H1 (cell line): ENCODE data around the gene MMP25.

Experiments used
- JUN ChIP-seq: IDR thresholded peaks from 2 replicates; pipeline ENCODE4 v1.6.1; 2011; ENCODE audit warnings: low read depth, mild to moderate bottlenecking, improper control_type of control experiment, low read length
- POLR2A ChIP-seq, 2 experiments: IDR thresholded peaks; 1 replicate in 1 of 2; 2 replicates in 1 of 2; pipeline ENCODE4 v1.6.1; 2011; ENCODE audit warnings: low read depth in 2 of 2, low read length in 2 of 2, mild to moderate bottlenecking in 2 of 2; ENCODE audit errors: control extremely low read depth in 1 of 2
- SP1 ChIP-seq: IDR thresholded peaks from 2 replicates; pipeline ENCODE4 v1.6.1; 2011; ENCODE audit warnings: low read depth, low read length
- TF ChIP-seq, protein P1 (sequence below), 3 experiments: IDR thresholded peaks; 1 replicate in 2 of 3; 2 replicates in 1 of 3; pipeline versions ENCODE4 v1.5.1 to v1.6.1; 2011; ENCODE audit warnings: low read length in 3 of 3, mild to moderate bottlenecking in 3 of 3, inconsistent platforms in 2 of 3, low read depth in 1 of 3, moderate library complexity in 1 of 3; ENCODE audit not compliant: insufficient read depth in 1 of 3; ENCODE audit errors: control extremely low read depth in 1 of 3

- TF ChIP-seq SP1 = no peak
- TF ChIP-seq, protein P1, sequence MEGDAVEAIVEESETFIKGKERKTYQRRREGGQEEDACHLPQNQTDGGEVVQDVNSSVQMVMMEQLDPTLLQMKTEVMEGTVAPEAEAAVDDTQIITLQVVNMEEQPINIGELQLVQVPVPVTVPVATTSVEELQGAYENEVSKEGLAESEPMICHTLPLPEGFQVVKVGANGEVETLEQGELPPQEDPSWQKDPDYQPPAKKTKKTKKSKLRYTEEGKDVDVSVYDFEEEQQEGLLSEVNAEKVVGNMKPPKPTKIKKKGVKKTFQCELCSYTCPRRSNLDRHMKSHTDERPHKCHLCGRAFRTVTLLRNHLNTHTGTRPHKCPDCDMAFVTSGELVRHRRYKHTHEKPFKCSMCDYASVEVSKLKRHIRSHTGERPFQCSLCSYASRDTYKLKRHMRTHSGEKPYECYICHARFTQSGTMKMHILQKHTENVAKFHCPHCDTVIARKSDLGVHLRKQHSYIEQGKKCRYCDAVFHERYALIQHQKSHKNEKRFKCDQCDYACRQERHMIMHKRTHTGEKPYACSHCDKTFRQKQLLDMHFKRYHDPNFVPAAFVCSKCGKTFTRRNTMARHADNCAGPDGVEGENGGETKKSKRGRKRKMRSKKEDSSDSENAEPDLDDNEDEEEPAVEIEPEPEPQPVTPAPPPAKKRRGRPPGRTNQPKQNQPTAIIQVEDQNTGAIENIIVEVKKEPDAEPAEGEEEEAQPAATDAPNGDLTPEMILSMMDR (IDR thresholded peaks at IDR 0.05; ENCODE audit: control extremely low read depth in 1 of 3, insufficient read depth in 1 of 3, low read depth in 1 of 3, low read length in 3 of 3) = no peak
- TF ChIP-seq JUN = no peak
- no peak for TF ChIP-seq POLR2A (IDR thresholded peaks at IDR 0.05; ENCODE audit: control extremely low read depth in 1 of 2, low read depth in 2 of 2, low read length in 2 of 2)
These were observed 25.3 kb downstream of the MMP25 start for GRCh38 chr16:3071655-3072054.
